ENCODE measurements around the gene DSTN.

DSTN gene

DNA sequence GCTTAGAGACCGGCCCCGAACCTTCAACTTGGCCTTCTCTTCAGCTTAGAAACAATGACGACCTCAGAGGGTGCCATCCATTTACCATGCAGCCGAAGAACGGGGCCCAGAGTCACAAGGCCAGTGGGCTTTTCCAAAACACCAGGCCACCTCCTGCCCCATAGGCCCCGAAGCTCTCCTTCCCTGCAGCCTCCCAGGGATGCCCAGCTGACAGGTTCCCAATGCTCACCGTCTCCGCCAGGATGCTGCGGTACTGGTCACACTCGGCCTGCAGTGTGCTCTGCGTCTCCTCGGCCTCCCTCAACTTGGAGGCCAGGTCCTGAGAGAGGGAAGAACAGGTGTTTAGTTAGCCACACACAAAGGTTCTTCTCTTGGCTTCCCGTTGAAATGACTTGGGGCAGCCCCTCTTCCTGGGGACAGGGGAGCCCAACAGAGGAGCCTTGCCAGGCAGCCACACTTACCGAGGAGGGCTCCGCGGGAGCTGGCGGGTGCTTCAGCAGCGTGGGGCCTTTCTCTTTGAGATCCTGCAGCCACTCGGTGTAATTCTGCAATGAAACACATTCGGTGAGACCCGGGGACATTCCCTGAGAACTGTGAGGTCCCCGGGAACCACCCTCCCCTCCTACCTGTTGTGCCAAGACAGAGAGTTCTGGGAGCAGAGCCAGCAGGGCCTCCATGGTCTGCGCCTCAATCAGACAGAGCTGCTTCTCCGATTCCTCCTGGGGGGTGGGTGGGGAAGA lies 51.5 kb downstream of the DSTN start:
- no peak for FAIRE-seq
- DNase-seq (ENCODE audit: insufficient read length, low spot score) = no peak

DNA sequence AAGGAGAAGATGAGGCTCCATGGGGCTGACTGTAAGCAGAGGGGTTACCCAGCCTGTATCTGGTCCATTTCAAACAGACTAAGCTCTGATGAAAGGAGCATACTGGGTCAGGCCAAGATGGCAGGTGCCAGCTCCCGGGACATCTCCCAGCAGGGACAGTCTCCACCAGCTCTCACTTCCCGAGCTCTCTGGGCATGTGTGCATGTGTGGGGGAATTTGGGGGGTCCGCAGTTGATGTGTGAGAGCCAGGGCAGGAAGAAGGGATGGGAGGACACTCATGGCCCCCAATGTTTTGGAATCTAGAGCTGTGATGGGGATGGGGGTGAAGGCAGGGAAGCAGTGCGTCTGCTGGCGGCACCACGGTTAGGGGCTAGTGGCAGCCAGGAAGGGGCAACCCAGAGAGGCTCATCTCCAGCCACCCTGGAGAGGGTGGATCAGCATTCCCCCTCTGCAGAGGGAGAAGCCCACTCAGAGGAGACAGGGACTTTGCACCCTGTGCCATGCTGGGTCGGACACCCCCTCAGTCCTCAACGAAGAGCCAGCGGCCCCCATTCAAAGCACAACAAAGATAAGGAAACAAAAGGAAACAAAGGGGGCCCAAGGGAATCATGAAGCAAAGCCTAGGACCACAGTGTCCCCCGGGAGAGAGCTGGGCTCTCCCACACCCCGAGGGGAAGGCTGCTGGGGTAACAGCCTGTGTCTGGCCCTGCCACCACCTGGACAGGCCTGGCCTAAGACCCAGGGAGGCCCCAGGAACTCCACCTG lies 52.4 kb downstream of the DSTN start:
- no peak for FAIRE-seq
- no peak for DNase-seq (ENCODE audit: insufficient read length, low spot score)

DNA sequence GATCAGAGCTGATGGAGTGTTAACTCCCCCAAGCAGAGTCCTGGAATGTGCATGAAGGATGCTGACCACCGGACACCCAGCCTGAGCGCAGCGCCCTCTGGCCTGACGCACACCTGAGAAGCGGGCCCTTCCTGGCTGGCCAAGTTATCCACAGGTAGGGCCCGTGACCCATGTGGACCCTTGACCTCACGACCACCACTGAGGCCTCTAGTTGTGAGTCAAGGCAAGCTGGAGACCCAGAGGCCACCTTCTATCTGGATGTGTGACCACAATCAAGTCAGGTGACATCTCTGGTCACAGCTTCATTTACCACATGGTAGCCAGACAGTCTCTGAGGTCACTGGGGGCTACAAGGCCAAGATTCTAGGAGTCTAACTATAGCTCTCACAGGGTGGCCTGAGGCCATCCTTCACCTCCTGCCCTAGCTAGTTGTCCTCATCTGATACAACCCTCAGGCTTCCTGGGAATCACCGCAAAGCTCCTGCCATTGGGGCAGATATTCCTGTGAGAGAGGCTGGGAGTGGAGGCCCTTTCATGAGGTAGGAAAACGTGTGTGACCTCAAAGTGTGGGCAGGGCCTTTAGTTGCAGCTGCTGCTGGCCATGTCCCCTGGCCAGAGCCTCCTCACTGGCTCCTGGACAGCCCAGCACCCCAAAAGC lies 53.1 kb downstream of the DSTN start:
- DNase-seq (ENCODE audit: insufficient read length, low spot score) (no peak), FAIRE-seq (no peak)

DNA sequence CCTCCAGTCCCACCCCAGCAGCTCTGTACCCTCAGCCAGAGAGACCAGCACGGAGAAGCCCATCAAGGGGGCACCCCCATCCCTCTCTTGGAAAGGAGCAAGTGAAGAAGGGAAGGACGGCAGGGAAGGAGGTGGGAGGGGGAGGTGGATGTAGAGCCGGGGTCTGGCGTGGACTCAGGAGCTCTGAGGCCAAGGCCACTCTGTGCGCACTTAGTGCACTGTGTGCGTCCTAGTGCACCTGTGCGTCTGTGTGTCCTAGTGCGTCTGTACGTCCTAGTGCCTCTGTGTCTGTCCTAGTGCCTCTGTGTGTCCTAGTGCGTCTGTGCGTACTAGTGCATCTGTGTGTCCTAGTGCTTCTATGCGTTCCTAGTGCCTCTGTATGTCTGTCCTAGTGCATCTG lies 54.2 kb downstream of the DSTN start:
- no peak for FAIRE-seq
- DNase-seq (ENCODE audit: insufficient read length, low spot score) = no peak

DNA sequence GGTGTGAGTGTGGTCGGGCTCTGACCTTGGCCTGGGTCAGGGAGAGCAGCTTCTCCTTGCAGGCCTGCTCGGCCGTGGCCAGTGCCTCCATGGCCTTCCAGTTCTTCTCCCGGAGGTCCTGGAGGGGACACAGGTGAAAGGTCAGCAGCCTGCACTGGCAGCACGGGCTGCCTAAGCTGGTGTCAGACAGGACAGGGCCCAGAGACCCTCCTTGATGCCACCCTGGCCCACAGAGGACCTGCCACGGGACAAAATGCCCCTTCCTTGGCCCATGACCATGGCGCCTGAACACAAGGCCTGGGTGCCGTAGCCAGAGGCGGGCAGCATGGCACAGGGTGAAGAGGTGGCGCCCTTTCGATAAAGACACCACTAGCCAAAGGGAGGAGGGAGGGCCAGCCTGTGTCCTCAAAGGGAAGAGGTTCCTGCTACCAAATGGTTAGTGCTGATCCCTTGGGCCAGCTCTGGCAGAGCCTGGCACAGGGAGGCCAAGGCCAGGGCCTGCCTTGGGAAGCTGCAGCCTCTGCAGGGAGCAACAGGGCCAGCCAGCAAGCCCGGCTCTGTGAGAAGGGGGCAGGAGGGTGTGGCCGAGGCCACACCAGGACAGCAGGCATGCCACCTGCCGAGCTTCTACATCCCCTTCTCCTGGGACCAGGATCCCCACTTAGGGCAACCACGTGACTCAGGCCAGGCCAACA lies 54.8 kb downstream of the DSTN start:
- DNase-seq (ENCODE audit: insufficient read length, low spot score) (no peak), FAIRE-seq (no peak)

DNA sequence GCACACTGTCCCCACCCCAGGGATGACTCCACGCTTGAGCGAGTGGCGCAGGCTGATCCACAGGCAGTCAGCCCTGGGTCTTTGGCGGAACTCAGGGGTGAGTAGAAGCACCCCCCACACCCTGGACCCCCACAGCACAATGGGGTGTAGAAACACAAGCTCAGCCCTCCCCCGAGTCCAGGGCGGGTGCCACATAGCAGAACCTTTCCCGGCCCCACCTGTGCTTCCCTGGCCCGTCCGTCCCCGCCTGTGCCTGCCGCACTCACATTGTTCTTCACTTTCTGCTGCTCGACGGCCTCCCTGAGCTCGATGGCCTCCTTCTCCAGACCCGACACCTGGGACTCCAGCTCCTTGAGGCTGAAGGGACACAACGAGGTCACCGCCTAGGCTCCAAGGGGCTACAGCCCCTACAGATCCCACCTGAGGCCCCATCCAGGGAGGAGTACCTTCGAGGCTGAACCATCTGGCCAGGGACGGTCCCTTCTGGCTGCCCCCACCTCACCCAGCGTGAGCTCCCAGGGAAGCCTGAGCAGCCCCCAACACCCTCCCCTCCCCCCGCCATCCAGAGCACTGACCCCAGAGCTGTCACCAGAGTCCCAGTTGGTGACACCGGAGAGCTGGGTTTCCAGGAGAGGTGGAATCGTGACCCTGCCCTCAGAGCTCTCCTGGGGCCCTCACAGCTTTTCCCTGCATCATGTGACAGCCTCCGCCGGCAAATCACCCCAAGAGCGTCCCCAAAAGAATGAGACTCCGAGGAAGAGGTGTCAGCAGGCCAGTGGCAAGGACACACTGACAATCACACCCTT lies 55.6 kb downstream of the DSTN start:
- FAIRE-seq (no peak), DNase-seq (ENCODE audit: insufficient read length, low spot score) (no peak)

DNA sequence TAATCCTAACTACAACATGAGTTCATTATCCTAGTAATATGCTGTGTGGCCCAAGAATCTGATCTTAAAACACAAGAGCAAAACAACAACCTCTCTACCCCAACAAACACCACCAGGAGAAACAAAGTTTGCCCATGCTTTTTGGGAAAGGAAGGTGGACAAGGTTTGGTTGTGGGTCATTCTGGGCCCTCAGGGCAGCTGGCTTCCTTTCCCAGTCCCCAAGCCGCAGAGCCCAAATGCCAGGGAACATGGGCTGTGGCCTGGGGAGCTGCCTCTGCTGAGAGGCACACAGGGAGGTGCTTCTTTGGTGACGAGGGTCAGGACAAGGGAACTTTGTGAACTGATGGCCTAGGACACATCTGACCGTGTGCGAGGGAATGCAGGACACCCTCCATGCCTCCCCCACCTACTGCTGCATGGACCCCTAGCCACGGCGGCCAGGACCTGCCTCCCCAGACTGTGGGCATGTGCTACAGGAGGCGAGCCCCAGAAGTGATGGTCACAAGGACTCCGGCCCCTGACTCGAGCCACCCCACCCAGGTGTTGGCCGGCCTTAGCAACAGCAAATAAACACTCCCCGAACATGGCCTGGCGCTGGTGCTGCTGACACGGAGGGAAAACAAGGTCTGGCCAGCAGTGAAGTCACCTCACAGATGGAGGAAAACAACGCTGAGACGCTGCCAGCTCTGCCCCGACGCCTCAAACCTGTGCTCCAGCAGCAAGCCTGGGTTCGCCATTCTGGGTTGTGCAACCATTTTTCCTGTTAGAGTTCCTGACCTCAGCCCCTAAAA lies 56.5 kb downstream of the DSTN start:
- no peak for FAIRE-seq
- no peak for DNase-seq (ENCODE audit: insufficient read length, low spot score)

DNA sequence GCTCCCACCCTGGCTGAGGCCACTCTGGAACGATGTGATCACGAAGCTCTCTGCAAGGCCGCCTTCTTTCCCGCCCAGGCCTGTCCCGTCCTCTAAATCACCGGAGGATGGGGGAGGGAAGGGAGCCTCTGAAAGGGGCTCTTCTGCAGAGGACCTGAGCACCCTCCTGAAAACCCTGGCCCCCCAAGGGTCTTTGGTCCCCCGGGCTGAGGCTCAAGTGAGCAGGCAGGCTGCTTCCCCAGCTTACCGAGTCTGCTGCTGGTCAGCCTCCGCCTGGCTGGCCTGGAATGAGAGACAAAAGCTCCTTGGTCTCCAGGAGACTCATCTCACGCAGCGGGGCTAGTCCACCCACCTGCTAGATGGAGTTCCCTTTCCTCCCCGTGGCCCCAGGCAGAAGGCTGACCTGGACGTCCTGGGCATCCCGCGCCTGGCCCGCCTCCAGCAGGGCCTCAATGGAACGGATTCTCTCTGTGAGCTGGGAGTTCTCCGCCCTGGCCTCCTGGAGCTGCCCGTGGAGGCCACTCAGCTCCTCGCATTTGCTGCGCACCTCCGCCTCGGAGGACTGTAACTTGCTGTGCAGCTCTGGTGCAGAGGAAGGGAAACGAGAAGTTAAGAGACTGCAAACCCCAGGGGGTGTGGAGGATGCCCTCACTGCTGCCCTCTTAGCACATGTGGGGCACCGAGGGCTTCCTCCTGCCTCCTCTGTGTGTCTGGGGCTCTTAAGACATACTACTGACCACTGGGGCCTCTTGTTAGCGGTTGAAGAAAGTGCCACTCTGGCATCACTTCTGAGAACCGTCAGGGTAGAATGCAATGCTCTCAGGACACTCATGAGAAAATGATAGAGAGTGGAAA lies 57.5 kb downstream of the DSTN start:
- FAIRE-seq (no peak), DNase-seq (ENCODE audit: insufficient read length, low spot score) (no peak)

DNA sequence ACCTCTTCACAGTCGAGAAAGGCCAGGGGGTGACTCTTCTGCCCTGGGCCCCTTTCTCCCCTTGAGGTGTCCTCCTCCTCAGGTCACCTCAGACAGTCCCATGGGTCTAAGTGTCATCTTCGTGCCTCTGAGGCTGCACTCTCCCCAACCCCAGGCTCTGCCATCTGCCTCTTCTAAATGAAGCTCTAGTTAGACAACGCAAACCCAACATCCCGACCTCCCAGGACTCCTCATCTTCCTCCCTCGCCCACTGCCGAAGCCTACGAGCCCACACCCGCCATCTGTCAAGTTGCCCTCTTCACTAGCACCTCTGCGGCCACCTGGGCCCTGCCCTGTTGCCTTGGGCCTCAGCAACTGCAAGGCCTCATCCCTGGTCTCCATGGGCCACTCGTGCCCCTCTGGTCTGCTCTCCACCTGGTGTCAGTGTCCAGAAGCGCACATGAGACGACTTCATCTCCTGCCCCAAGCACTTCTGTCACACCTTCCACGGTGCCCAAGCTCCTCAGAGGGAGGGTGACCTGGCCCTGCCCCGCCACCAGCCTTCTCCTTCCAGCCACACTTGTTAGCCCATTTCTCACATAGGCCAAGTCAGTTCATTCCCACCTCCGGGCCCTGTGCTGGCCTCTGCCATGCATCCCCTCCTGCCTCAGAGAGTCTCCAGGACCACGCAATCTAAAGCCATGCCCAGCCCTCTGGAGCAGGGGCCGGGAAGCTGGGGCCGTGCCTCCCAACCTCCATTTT lies 58.4 kb downstream of the DSTN start:
- FAIRE-seq (no peak), DNase-seq (ENCODE audit: insufficient read length, low spot score) (no peak)

DNA sequence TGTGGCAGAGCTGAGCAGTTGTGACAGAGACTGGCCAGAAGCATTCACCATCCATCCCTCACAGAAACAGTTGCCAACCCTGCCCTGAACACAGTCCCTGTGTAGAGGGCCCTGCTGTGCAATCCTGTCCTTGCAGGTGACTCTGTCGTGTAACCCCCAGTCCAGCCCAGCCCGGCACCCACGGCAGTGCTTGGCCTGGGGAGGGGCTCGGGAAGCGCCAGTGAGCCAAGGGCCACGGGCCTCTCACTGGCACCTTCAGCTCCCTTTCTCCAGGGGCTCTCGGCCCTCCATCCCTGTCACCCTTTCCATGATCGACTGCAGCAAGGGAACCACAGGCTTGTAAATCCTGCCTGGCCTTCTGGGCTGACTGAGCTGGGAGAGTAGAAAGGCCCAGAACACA lies 59.1 kb downstream of the DSTN start:
- DNase-seq (ENCODE audit: insufficient read length, low spot score) (no peak), FAIRE-seq (no peak)

DNA sequence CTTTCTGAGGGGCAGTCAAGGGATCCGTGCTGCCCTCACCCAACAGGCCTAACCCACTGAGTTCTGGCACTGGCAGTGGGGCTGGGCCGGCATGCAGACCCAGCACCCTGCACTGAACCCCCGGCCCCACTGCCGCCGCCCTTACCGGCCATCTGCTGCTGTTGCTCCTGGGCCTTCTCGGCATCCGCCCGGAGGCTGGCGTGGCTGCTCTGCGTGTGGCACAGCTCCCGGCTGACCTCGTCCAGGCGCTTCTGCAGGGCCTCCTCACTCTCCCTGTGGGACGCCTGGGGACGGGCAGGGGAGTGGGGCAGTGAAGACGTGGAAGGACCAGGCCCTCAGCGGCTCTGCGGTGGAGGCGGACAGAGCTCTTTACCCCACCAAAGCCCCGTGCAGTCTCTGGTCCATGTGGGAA lies 59.8 kb downstream of the DSTN start:
- no peak for FAIRE-seq
- DNase-seq (ENCODE audit: insufficient read length, low spot score) = no peak

DNA sequence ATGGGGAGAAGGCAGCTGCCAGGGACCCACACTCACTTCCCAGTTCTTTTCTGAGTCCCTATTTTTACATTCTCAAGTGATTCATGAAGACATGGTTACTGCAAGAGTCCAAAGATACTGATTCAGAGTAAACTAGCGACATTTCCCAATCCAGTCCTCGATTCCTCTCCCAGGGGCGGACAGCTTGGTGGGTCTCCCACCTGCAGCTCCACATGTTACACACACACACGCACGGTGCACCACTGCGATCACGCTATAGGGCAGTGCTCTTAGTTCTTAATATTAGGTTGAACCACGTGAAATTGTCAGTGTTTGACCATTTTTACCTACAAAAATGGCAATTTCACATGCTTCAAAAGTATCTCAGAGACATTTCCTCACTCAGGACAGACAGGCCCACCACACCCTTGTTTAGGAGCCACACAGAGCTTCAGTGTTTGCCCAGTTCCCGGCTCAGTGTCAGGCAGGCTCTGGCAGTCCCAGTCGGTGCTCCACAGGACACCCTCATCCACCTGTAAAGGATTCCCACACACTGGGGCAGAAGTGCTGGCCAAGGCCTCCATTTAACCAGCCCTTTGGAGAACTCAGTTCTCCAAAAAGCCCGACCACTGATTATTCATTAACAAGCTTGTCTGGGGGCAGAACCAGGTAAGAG lies 60.4 kb downstream of the DSTN start:
- FAIRE-seq (no peak), DNase-seq (ENCODE audit: insufficient read length, low spot score) (no peak)

DNA sequence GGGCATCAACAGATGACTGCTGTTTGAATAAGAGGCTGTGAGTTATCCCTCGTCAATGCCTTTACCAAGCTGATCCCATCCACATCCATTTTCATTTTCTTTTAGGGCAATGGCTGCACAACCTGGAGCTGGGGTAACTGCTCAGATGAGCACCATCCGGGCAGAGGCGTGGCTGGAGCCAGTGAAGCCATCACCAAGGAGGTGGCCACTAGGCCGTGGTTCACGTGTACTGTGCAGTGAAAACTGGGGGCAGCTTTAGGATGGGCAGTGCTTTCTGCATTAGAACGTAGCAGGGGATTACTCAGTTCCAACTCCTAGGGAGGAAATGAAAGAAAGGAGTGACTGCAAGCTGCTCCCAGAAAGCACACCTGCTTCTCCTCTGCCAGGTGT lies 60.9 kb downstream of the DSTN start:
- DNase-seq (ENCODE audit: insufficient read length, low spot score) (no peak), FAIRE-seq (no peak)

DNA sequence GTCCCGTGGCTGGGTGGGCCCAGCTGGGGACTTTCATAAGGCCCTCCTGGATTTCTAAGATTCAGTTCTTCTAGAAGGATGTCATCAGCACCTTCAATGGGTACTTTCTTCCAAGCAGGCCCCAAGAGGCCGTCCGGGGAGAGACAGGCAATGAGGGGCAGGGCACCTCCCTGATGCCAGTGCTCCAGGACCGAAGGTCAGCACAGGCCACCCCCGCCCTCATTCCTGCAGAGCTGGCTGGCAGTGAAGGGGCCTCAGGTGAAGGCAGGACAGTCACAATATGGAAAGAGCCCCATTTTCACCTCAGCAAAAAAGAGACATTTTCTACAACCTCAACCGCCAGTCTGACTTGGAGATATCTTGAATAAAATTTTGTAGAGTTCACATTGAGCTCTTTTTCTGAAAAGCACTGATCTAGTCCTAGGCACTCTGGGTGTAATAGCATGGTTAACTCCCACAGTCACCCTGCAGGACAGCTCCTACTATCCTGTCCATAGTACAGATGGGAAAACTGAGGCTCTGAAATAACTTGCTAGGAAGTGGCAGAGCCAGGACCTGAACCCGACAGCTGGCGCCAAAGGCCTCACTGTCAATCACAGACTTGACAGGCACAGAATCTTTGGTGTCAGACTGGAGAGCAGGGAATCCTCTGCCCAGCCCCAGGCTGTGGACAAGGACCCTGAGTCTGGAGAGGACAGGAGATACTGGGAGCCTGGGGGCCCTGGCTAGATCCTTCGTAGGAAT lies 61.9 kb downstream of the DSTN start:
- DNase-seq (ENCODE audit: insufficient read length, low spot score) (no peak), FAIRE-seq (no peak)

DNA sequence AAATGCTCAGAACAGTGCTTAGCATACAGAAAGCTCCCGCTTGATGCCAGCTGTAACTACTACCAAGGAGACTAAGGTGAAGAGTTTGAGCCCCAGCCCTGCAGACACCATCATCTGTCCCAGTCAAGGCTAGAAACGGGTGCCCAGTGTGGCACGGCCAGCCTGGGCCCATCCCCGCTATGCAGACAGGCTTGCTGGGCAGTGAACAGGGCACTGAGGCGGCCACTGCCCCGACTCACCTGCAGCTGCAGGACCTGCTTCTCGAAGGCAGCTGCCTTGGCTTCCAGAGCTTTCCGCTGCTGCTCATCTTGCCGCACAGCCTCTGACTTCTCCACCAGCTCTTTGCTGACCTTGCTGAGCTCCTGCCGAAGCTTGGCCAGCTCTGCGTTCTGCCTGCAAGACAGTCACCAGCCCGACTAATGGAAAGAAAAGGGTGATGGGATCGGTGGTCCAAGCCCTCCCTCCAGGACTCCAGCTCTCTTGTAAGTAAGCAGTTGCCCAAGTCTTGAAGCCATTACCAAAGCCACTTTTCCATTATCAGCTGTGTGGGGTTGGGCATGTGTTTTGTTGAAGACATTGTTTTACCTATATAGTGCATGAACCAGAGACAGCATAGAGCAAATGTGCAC lies 63.5 kb downstream of the DSTN start:
- no peak for FAIRE-seq
- DNase-seq (ENCODE audit: insufficient read length, low spot score) = no peak

DNA sequence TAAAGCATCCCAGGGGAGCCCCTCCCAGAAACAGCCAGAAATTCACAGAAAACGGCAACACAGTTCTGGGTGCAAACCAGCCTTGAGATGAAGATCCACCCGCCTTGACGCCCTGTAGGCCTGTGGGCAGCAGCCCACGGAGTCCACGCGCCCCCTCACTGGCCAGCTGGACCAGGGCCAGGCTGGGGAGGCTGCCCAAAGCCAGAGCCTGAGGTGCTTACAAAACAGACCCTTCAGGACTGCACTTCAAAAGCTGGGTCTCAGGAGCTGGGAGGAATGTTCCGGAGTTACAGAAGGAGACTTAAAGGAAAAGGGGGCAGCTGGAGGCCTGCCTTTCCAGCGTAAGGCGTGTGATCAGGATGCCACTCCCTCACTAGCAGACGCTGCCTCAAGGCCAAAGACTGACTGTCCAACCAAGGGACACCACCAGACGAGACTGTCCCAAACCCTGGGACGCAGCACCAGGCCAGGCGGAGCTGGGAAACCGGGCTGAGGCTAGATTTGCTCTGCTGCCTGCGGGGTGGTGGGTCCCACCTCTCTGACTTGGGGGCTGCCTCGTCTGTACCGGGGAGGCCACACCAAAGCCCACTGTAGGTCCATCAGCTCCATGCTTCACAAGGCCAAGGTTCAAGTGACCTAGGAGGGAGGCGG lies 64.1 kb downstream of the DSTN start:
- no peak for FAIRE-seq

More for the DNA sequence above, 64.1 kb downstream of the DSTN start:
- no peak for DNase-seq (ENCODE audit: insufficient read length, low spot score)

All from HTR-8/SVneo (cell line).